Measurements from ENCODE around the gene LINGO1.

DNA sequence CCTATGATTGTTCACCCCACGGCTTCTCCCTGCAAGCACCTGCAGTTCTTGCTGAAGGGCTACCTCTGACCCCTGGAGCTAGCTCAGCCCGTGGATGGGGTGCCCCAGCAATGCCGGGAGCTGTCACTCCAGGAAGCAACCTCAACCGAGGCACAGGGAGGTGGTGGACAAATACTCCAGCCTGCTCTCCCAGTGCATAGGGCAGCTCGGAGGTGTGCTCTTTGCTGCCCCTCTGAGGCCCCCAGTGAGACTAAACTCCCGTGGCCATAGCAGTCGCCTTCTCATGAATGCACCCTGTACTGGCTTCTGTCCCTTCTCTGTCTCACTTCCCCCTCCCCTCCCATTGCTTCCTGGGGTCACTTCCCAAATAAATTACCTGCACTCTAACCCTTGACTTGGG, 48.5 kb downstream of the LINGO1 start:
- TF ChIP-seq CTCF (conservative IDR thresholded peaks at IDR 0.05 in 1 of 2, IDR thresholded peaks at IDR 0.05 in 1 of 2; ENCODE audit: low read depth in 1 of 2, low read length in 2 of 2) = peak in 1 of 2 donors; percentile 27
- TF ChIP-seq EZH2 (IDR thresholded peaks at IDR 0.05; ENCODE audit: low read length, missing control alignments) = no peak

All from fibroblast of lung (primary cell).